ENCODE data around the gene HMOX2. TPM values are rescaled to one million over a fixed set of nuclear protein-coding genes. Genes with fewer than 3 reads are reported as not detected.

The HMOX2 gene
- total RNA-seq, 4 donors from 2014 or later: 46.4 to 495 (median 55.7) TPM

DNA sequence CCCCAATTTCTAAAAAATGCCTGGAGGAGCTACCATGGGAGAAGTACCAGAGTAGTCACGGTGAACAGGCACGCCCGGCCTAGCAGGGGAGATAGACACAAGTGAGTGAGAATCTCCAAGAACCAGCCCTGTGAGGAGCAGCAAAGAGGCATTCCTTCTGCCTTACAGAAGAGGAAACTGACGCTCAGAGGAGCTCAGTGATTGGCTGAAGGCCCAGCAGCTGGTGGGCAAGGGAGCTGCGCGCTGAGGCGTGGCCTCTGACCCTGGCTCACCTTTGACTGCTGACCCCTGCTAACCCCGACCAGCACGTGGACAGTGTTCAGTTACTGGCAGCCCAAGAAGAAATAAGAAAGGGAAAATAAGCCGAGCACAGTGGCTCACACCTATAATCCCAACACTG lies 81.8 kb downstream of the HMOX2 start:
- Histone ChIP-seq H3K27ac (no peak overlapping the region), H3K36me3 (no peaks in the 10 kb centered on the region), H3K4me1 (no peaks in the 10 kb centered on the region), H3K9me3 (no peaks in the 10 kb centered on the region), H3K27me3 (no peaks in the 10 kb centered on the region), H3K4me3 (no peak overlapping the region)
- 79% methylated on average over 10 of the region's 10 CpGs; no CpG with 5 or more reads in 1 of the 2 donors for WGBS, 2 donors (ENCODE audit: low coverage in 1 of 2)
- intact Hi-C loops (cut with DNase I; ENCODE audit: low total_unique reads) (no loop called here), in situ Hi-C loops (cut with MboI; ENCODE audit: low pct_ligation_motif_present in 1 of 4, low pct_unique_long_range_greater_than_20kb in 1 of 4, low sequenced_read_pairs in 3 of 4) (no loop called here)
- no peak for DNase-seq
- no peak for TF ChIP-seq POLR2A (IDR thresholded peaks at IDR 0.05)
- TF ChIP-seq EP300 (IDR thresholded peaks at IDR 0.05; ENCODE audit: low read depth): no peak
- TF ChIP-seq, protein P1, sequence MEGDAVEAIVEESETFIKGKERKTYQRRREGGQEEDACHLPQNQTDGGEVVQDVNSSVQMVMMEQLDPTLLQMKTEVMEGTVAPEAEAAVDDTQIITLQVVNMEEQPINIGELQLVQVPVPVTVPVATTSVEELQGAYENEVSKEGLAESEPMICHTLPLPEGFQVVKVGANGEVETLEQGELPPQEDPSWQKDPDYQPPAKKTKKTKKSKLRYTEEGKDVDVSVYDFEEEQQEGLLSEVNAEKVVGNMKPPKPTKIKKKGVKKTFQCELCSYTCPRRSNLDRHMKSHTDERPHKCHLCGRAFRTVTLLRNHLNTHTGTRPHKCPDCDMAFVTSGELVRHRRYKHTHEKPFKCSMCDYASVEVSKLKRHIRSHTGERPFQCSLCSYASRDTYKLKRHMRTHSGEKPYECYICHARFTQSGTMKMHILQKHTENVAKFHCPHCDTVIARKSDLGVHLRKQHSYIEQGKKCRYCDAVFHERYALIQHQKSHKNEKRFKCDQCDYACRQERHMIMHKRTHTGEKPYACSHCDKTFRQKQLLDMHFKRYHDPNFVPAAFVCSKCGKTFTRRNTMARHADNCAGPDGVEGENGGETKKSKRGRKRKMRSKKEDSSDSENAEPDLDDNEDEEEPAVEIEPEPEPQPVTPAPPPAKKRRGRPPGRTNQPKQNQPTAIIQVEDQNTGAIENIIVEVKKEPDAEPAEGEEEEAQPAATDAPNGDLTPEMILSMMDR (IDR thresholded peaks at IDR 0.05): no peak
- no peak for TF ChIP-seq POLR2AphosphoS5 (IDR thresholded peaks at IDR 0.05)

Small RNA genes lying within 50 kb of the gene (small RNA-seq; reads per million reads assigned to genes)
- gene AC012676.2: 0 reads per million in 4 donors

Other genes with a start within 250 kb of the HMOX2 start
- under 1 TPM in 2 of 4 donors, not detected in 2; 0.32 to 0.68 TPM for gene SRL, start 234.3 kb upstream of the HMOX2 start, total RNA-seq
- 1 to 10 TPM; 4.6 to 8.4 (median 6.3) TPM for gene TFAP4, start 203.4 kb upstream of the HMOX2 start, total RNA-seq
- 1 to 10 TPM in 3 of 4 donors, under 1 TPM in 1; 0.68 to 5.0 (median 1.8) TPM for gene GLIS2, start 160.3 kb upstream of the HMOX2 start, total RNA-seq
- gene PAM16, start 125.1 kb upstream of the HMOX2 start, total RNA-seq: 10 to 100 TPM; 26.5 to 40.5 (median 29.2) TPM
- 10 to 100 TPM in 2 of 4 donors, 1 to 10 TPM in 2; 3.4 to 18.7 (median 9.0) TPM for gene VASN, start 104.5 kb upstream of the HMOX2 start, total RNA-seq
- gene CORO7, start 59.8 kb upstream of the HMOX2 start, total RNA-seq: 100 to 1,000 TPM in 1 of 4 donors, 10 to 100 TPM in 3; 46.8 to 330 (median 58.1) TPM
- 100 to 1,000 TPM in 1 of 4 donors, 10 to 100 TPM in 3; 49.0 to 126 (median 75.5) TPM for gene DNAJA3, start 50.5 kb upstream of the HMOX2 start, total RNA-seq
- 10 to 100 TPM; 46.0 to 75.9 (median 66.6) TPM for gene NMRAL1, start 1.8 kb upstream of the HMOX2 start, total RNA-seq
- 10 to 100 TPM in 3 of 4 donors, 1 to 10 TPM in 1; 8.8 to 29.5 (median 19.0) TPM for gene CDIP1, start 62.4 kb downstream of the HMOX2 start, total RNA-seq
- gene C16orf96, start 79.9 kb downstream of the HMOX2 start, total RNA-seq: not detected
- 10 to 100 TPM in 2 of 4 donors, 1 to 10 TPM in 2; 8.6 to 18.0 (median 10.5) TPM for gene UBALD1, start 138.5 kb downstream of the HMOX2 start, total RNA-seq
- gene MGRN1, start 148.4 kb downstream of the HMOX2 start, total RNA-seq: 100 to 1,000 TPM in 1 of 4 donors, 10 to 100 TPM in 3; 49.1 to 127 (median 79.5) TPM
- gene NUDT16L1, start 217.2 kb downstream of the HMOX2 start, total RNA-seq: 10 to 100 TPM; 32.6 to 62.7 (median 54.3) TPM

Data from transverse colon (tissue), 4 donors.